CD14-positive monocyte (primary cell): ENCODE measurements around the gene SLC35F3. TPM values are rescaled to one million over a fixed set of nuclear protein-coding genes. Genes with fewer than 3 reads are reported as not detected.

Experiments used
- DNase-seq, 3 donors: peaks; one replicate each; pipeline ENCODE4 v3.0.0-alpha.2; 2011 to 2022
- H2AFZ ChIP-seq: 2 replicates; pipeline ENCODE4 v1.6.0; 2012; ENCODE audit warnings: mild to moderate bottlenecking, low read depth, low read length, inconsistent platforms; ENCODE audit not compliant: insufficient read depth, poor library complexity, severe bottlenecking
- H3K27ac ChIP-seq, 2 donors: 1 replicate in 1 of 2; 2 replicates in 1 of 2; pipeline ENCODE4 v1.5.1; 2012 to 2013; ENCODE audit warnings: low read length in 2 of 2, control low read depth in 1 of 2, inconsistent platforms in 1 of 2, low read depth in 1 of 2, mild to moderate bottlenecking in 1 of 2
- H3K27me3 ChIP-seq, 2 donors: one replicate each; pipeline versions ENCODE4 v1.6.0 to v1.6.1; 2011 to 2013; ENCODE audit warnings: low read length in 2 of 2; ENCODE audit not compliant: control insufficient read depth in 2 of 2, insufficient read depth in 2 of 2
- H3K36me3 ChIP-seq, 2 donors: replicated peaks in 1 of 2; 1 replicate in 1 of 2; 2 replicates in 1 of 2; pipeline versions ENCODE4 v1.5.1 to v1.6.1; 2012 to 2013; ENCODE audit warnings: low read length in 2 of 2, control low read depth in 1 of 2, inconsistent platforms in 1 of 2, mild to moderate bottlenecking in 1 of 2; ENCODE audit not compliant: insufficient read depth in 2 of 2, control insufficient read depth in 1 of 2
- H3K4me1 ChIP-seq, 2 donors: 1 replicate in 1 of 2; 2 replicates in 1 of 2; pipeline versions ENCODE4 v1.5.1 to v1.6.1; 2012 to 2013; ENCODE audit warnings: low read length in 2 of 2, control low read depth in 1 of 2, inconsistent platforms in 1 of 2, mild to moderate bottlenecking in 1 of 2, moderate library complexity in 1 of 2; ENCODE audit not compliant: insufficient read depth in 2 of 2, control insufficient read depth in 1 of 2
- H3K4me2 ChIP-seq: replicated peaks from 2 replicates; pipeline ENCODE3; 2012; ENCODE audit warnings: low read length, moderate library complexity, mild to moderate bottlenecking; ENCODE audit not compliant: poor library complexity, severe bottlenecking; ENCODE audit errors: extremely low read depth
- H3K4me3 ChIP-seq, 3 experiments: fragments of 200-600 bp in 1 of 3; sonication (generic) in 1 of 3; replicated peaks in 1 of 3; 1 replicate in 2 of 3; 2 replicates in 1 of 3; pipeline ENCODE4 v1.5.1; 2011 to 2013; ENCODE audit warnings: low read length in 3 of 3, mild to moderate bottlenecking in 3 of 3, control low read depth in 2 of 3, low read depth in 2 of 3, inconsistent platforms in 1 of 3, moderate library complexity in 1 of 3
- H3K79me2 ChIP-seq: 2 replicates; pipeline ENCODE4 v1.6.0; 2012; ENCODE audit warnings: mild to moderate bottlenecking, control low read depth, inconsistent platforms, low read length, moderate library complexity; ENCODE audit not compliant: insufficient read depth
- H3K9ac ChIP-seq: 2 replicates; pipeline ENCODE4 v1.6.0; 2017; ENCODE audit warnings: low read length, mild to moderate bottlenecking; ENCODE audit not compliant: insufficient read depth, poor library complexity, severe bottlenecking
- H3K9me3 ChIP-seq, 2 donors: replicated peaks in 1 of 2; 1 replicate in 1 of 2; 2 replicates in 1 of 2; pipeline versions ENCODE4 v1.5.1 to v1.6.1; 2012 to 2013; ENCODE audit warnings: low read length in 2 of 2, control low read depth in 1 of 2; ENCODE audit not compliant: control insufficient read depth in 1 of 2, insufficient read depth in 1 of 2
- H4K20me1 ChIP-seq: 2 replicates; pipeline ENCODE4 v1.6.0; 2012; ENCODE audit warnings: mild to moderate bottlenecking, low read length, control low read depth, moderate library complexity; ENCODE audit not compliant: insufficient read depth
- H3K27ac Mint-ChIP-seq, 7 donors: one replicate each; pipeline ENCODE4 v1.8.0; 2020; ENCODE audit warnings: mild to moderate bottlenecking in 7 of 7, mixed read lengths in 7 of 7, moderate library complexity in 6 of 7, inconsistent platforms in 2 of 7
- H3K27me3 Mint-ChIP-seq, 3 donors: one replicate each; pipeline ENCODE4 v1.8.0; 2021 to 2022; ENCODE audit warnings: low read depth in 3 of 3, mild to moderate bottlenecking in 3 of 3, mixed read lengths in 3 of 3, moderate library complexity in 3 of 3, inconsistent platforms in 1 of 3
- H3K36me3 Mint-ChIP-seq, 2 donors: one replicate each; pipeline ENCODE4 v1.8.0; 2020; ENCODE audit warnings: mixed read lengths in 2 of 2, inconsistent platforms in 1 of 2, mild to moderate bottlenecking in 1 of 2
- H3K4me1 Mint-ChIP-seq: one replicate; pipeline ENCODE4 v1.8.0; 2020; ENCODE audit warnings: mild to moderate bottlenecking, mixed read lengths
- H3K4me3 Mint-ChIP-seq, 2 donors: one replicate each; pipeline ENCODE4 v1.8.0; 2020; ENCODE audit warnings: mild to moderate bottlenecking in 2 of 2, mixed read lengths in 2 of 2, moderate library complexity in 1 of 2
- H3K9me3 Mint-ChIP-seq, 7 donors: one replicate each; pipeline ENCODE4 v1.8.0; 2020 to 2022; ENCODE audit warnings: mixed read lengths in 7 of 7, mild to moderate bottlenecking in 6 of 7, moderate library complexity in 6 of 7, inconsistent platforms in 2 of 7
- WGBS: methylation state at CpG from one replicate; pipeline ENCODE4 v1.1.5; 2013; ENCODE audit warnings: missing lambda C conversion rate; ENCODE audit not compliant: insufficient coverage; 5-methylcytosine and 5-hydroxymethylcytosine counted together
- intact Hi-C, 2 donors: fragments of 100-400 bp; cut with micrococcal nuclease; formaldehyde crosslinking; loops; one replicate each; pipeline versions ENCODE4 v1.15.0 to v1.15.1; 2023
- polyA plus RNA-seq, 3 donors: library from polyadenylated mRNA; depleted of rRNA in 1 of 3; unstranded in 2 of 3; stranded (reverse) in 1 of 3; fragments of 300-500 nt in 2 of 3; fragments of >200 nt in 1 of 3; fragmentation: Illumina TruSeq in 2 of 3; gene quantifications; 1 replicate in 2 of 3; 2 replicates in 1 of 3; pipeline ENCODE4 v1.2.3, GENCODE V29; 2012 to 2021
- TF ChIP-seq, protein P1 (sequence below): fragments of 200-600 bp; IDR thresholded peaks from one replicate; pipeline ENCODE4 v1.8.0; 2022; ENCODE audit warnings: antibody characterized with exemption, mild to moderate bottlenecking

SLC35F3 gene
- polyA plus RNA-seq, 3 donors: 0.17 to 0.78 TPM; not detected in 1

- TF ChIP-seq, protein P1, sequence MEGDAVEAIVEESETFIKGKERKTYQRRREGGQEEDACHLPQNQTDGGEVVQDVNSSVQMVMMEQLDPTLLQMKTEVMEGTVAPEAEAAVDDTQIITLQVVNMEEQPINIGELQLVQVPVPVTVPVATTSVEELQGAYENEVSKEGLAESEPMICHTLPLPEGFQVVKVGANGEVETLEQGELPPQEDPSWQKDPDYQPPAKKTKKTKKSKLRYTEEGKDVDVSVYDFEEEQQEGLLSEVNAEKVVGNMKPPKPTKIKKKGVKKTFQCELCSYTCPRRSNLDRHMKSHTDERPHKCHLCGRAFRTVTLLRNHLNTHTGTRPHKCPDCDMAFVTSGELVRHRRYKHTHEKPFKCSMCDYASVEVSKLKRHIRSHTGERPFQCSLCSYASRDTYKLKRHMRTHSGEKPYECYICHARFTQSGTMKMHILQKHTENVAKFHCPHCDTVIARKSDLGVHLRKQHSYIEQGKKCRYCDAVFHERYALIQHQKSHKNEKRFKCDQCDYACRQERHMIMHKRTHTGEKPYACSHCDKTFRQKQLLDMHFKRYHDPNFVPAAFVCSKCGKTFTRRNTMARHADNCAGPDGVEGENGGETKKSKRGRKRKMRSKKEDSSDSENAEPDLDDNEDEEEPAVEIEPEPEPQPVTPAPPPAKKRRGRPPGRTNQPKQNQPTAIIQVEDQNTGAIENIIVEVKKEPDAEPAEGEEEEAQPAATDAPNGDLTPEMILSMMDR: no peak
- Histone ChIP-seq H3K4me3 (no peak overlapping the region), H3K9ac (no peak overlapping the region), H3K4me2 (no peak overlapping the region), H3K4me1 (no peaks in the 10 kb centered on the region), H3K79me2 (no peaks in the 10 kb centered on the region), H3K27ac (no peak overlapping the region), H3K36me3 (no peaks in the 10 kb centered on the region), H3K9me3 (no peaks in the 10 kb centered on the region), H4K20me1 (no peaks in the 10 kb centered on the region), H3K27me3 (no peaks in the 10 kb centered on the region), H2AFZ (no peak overlapping the region)
- peaks cover 0 to 3% (median 0%) of the 10 kb centered on the region in 7 donors for H3K9me3 Mint-ChIP-seq
- H3K27me3 Mint-ChIP-seq: peaks cover 0 to 4% (median 2%) of the 10 kb centered on the region in 3 donors
- intact Hi-C loops: no loop called here
- H3K4me1 Mint-ChIP-seq: no peaks in the 10 kb centered on the region
- no peak for DNase-seq
- H3K27ac Mint-ChIP-seq: no peak overlapping the region
- H3K4me3 Mint-ChIP-seq: no peak overlapping the region
- no peaks in the 10 kb centered on the region for H3K36me3 Mint-ChIP-seq
- 97% methylated on average over 9 of the region's 12 CpGs for WGBS
These were observed 377.5 kb downstream of the SLC35F3 start for GRCh38 chr1:234281826-234282489.

DNA sequence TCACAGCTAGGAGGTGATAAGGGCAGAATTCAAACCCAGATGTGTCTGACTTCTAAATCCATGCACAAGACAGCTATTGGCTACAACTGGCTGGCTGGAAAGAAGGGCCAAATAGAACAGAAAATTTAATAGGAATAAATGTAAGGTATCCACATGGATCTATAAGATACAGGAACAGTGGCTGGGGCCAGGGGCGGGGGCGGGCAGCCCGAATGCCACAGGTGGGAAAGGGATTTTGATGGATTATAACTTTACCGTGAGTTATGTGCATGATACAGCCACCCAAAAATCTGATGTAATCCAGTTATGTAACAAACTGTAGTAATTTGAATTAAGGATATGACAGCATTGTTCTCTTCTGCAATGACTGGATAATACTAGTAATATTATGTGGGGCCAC lies 381.7 kb downstream of the SLC35F3 start:
- no peak overlapping the region for H2AFZ ChIP-seq
- no peaks in the 10 kb centered on the region for H3K79me2 ChIP-seq
- H3K9me3 ChIP-seq: peaks cover 0 to 4% of the 10 kb centered on the region in 2 donors
- Mint-ChIP-seq H3K27me3 (peaks cover 0 to 6% (median 1%) of the 10 kb centered on the region in 3 donors), H3K9me3 (peaks cover 3 to 13% (median 9%) of the 10 kb centered on the region in 7 donors), H3K4me1 (no peaks in the 10 kb centered on the region), H3K27ac (no peak overlapping the region), H3K36me3 (no peaks in the 10 kb centered on the region), H3K4me3 (no peak overlapping the region)
- H3K27me3 ChIP-seq: no peaks in the 10 kb centered on the region
- no peak overlapping the region for H3K4me2 ChIP-seq
- H3K27ac ChIP-seq: no peak overlapping the region
- H3K4me3 ChIP-seq: no peak overlapping the region
- no peaks in the 10 kb centered on the region for H3K4me1 ChIP-seq
- no peaks in the 10 kb centered on the region for H3K36me3 ChIP-seq
- no peak overlapping the region for H3K9ac ChIP-seq
- 100% methylated on average over 1 of the region's 4 CpGs for WGBS
- no peak for DNase-seq
- TF ChIP-seq, protein P1: no peak
- intact Hi-C loops: no loop called here
- no peaks in the 10 kb centered on the region for H4K20me1 ChIP-seq
